Body of pancreas (tissue), 4 donors: ENCODE measurements around the gene SPAG5.

Experiments used
- POLR2A ChIP-seq, 3 donors: fragments of 450-650 bp; IDR thresholded peaks; one replicate each; pipeline ENCODE4 v1.6.1; 2016; ENCODE audit warnings: antibody characterized with exemption in 3 of 3, mild to moderate bottlenecking in 2 of 3
- TF ChIP-seq, protein P1 (sequence below), 7 experiments: fragments of 450-650 bp in 4 of 7; fragments of 200-600 bp in 3 of 7; sonication (generic) in 3 of 7; IDR thresholded peaks; one replicate each; pipeline ENCODE4 v1.5.1; 2016 to 2019; ENCODE audit warnings: antibody characterized with exemption in 7 of 7

DNA sequence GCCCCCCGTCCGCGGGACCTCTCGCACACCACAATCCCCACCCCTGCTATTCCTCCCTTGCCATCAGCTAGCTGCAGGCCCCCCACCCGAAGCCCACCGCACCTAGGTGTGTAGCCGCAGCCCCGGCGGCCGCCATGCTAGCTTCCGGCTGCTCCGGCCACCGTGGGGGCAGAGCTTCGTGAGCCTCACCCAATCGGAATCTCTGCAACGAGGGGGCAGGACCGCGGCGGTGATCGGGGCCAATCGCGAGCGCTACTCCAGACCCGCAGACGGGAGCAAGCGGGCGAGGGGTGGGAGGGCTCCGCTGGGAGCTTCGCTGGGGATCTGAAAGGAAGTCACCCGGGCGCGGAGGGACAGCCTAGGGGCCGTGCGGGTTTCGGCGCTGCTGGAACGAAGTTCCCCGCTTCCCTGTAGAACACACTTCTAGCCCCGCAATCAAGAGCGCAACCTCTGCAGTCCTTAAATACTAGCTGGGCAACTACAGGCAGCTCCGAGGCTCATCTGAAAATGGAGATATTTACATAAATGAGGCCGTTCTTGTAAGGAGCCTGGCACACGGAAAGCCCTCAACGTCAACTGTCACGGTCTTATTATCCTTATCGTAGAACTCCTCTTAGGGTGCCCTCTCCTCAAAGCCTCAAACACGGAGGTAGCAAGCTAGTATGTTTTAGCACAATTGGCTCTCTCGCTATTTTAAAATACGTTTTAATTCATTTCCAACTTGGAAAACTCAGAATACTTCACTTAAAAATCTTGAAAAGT lies 27.3 kb downstream of the SPAG5 start, which contains the start of gene PIGS:
- peak; percentile 51 to 84 (median 84) for TF ChIP-seq POLR2A (IDR thresholded peaks at IDR 0.05)
- TF ChIP-seq, protein P1, sequence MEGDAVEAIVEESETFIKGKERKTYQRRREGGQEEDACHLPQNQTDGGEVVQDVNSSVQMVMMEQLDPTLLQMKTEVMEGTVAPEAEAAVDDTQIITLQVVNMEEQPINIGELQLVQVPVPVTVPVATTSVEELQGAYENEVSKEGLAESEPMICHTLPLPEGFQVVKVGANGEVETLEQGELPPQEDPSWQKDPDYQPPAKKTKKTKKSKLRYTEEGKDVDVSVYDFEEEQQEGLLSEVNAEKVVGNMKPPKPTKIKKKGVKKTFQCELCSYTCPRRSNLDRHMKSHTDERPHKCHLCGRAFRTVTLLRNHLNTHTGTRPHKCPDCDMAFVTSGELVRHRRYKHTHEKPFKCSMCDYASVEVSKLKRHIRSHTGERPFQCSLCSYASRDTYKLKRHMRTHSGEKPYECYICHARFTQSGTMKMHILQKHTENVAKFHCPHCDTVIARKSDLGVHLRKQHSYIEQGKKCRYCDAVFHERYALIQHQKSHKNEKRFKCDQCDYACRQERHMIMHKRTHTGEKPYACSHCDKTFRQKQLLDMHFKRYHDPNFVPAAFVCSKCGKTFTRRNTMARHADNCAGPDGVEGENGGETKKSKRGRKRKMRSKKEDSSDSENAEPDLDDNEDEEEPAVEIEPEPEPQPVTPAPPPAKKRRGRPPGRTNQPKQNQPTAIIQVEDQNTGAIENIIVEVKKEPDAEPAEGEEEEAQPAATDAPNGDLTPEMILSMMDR (IDR thresholded peaks at IDR 0.05), result no peak
